HepG2 (cell line): ENCODE results near the gene CHST10. TPM values are rescaled to one million over a fixed set of nuclear protein-coding genes. Genes with fewer than 3 reads are reported as not detected.

Source experiments
- ATAC-seq: fragments of 200-7000 bp; cut with Tn5 transposase; 3 replicates; pipeline ENCODE4 v1.9.1; 2020; ENCODE audit warnings: mild to moderate bottlenecking, moderate library complexity
- BruUV-seq: library from RNA; stranded (reverse); fragments of 400-500 nt; replicated peaks from 2 replicates; lab custom pipeline; 2021; lab: Mats Ljungman, UMichigan
- CTCF ChIA-PET: fragments of 300-600 bp; formaldehyde crosslinking; extraction: SDS; loops from one replicate; lab custom pipeline; 2021; ENCODE audit warnings: low total read pairs, inconsistent platforms, low intra/inter-chr PET ratio; lab: Yijun Ruan, JAX
- POLR2A ChIA-PET: fragments of 350-600 bp; sonication (Branson Sonifier 250); formaldehyde crosslinking; loops from one replicate; lab custom pipeline; 2020; ENCODE audit warnings: antibody characterized with exemption, inconsistent platforms; lab: Yijun Ruan, JAX
- DNase-seq: peaks from one replicate; pipeline ENCODE4 v3.0.0-alpha.2; 2015; ENCODE audit warnings: low spot score
- FAIRE-seq: peaks from 3 replicates; lab custom pipeline; 2011; peaks lifted over from hg19 to GRCh38; lab: Jason Lieb, UNC
- H2AFZ ChIP-seq: one replicate; pipeline ENCODE4 v1.6.1; 2011; ENCODE audit warnings: low read length, inconsistent platforms
- H3K27ac ChIP-seq: fragments of 300-600 bp; 3 replicates; pipeline ENCODE4 v1.8.0; 2011; ENCODE audit warnings: mixed run types, mild to moderate bottlenecking, mixed read lengths, low read length, inconsistent platforms; ENCODE audit not compliant: insufficient read depth; ENCODE audit errors: extremely low read length
- H3K27me3 ChIP-seq, 2 experiments: fragments of 200-600 bp in 1 of 2; 2 replicates in 1 of 2; 3 replicates in 1 of 2; pipeline versions ENCODE4 v1.6.0 to v1.8.0; 2011; ENCODE audit warnings: low read length in 2 of 2, mild to moderate bottlenecking in 2 of 2, moderate library complexity in 2 of 2, inconsistent platforms in 1 of 2; ENCODE audit not compliant: insufficient read depth in 2 of 2, control insufficient read depth in 1 of 2
- H3K36me3 ChIP-seq, 2 experiments: fragments of 200-600 bp in 1 of 2; replicated peaks in 1 of 2; 2 replicates in 1 of 2; 3 replicates in 1 of 2; pipeline versions ENCODE4 v1.5.1 to v1.8.0; 2011; ENCODE audit warnings: low read length in 2 of 2, inconsistent platforms in 1 of 2; ENCODE audit not compliant: insufficient read depth in 2 of 2, control insufficient read depth in 1 of 2
- H3K4me1 ChIP-seq: 2 replicates; pipeline ENCODE4 v1.5.1; 2012; ENCODE audit warnings: low read length, inconsistent platforms; ENCODE audit not compliant: insufficient read depth
- H3K4me2 ChIP-seq: 2 replicates; pipeline ENCODE4 v1.6.0; 2011; ENCODE audit warnings: low read depth, low read length, inconsistent platforms
- H3K4me3 ChIP-seq, 3 experiments: fragments of 200-600 bp in 1 of 3; sonication (generic), shearing (Covaris generic) in 1 of 3; replicated peaks in 1 of 3; 2 replicates each; pipeline ENCODE4 v1.5.1; 2011 to 2016; ENCODE audit warnings: low read length in 3 of 3, inconsistent platforms in 2 of 3, low read depth in 2 of 3, mild to moderate bottlenecking in 2 of 3, control low read depth in 1 of 3, mixed read lengths in 1 of 3; ENCODE audit not compliant: insufficient read depth in 1 of 3
- H3K79me2 ChIP-seq: one replicate; pipeline ENCODE4 v1.6.1; 2011; ENCODE audit warnings: low read length, inconsistent platforms; ENCODE audit not compliant: insufficient read depth
- H3K9ac ChIP-seq: 2 replicates; pipeline ENCODE4 v1.6.0; 2011; ENCODE audit warnings: mild to moderate bottlenecking, low read depth, low read length, inconsistent platforms; ENCODE audit not compliant: insufficient read depth
- H3K9me3 ChIP-seq: 2 replicates; pipeline ENCODE4 v1.5.1; 2012; ENCODE audit warnings: mild to moderate bottlenecking, low read length
- H4K20me1 ChIP-seq: 2 replicates; pipeline ENCODE4 v1.6.0; 2011; ENCODE audit warnings: inconsistent platforms, mild to moderate bottlenecking, low read length, moderate library complexity; ENCODE audit not compliant: insufficient read depth
- CBFB ChIP-seq: sonication (generic); formaldehyde crosslinking; IDR thresholded peaks from 2 replicates; pipeline ENCODE4 v1.4.0; 2020; ENCODE audit warnings: missing genetic modification reagents
- HCFC1 ChIP-seq: fragments of 150-350 bp; IDR thresholded peaks from 2 replicates; pipeline ENCODE4 v1.6.1; 2014; ENCODE audit warnings: low read depth, low read length
- HNF4A ChIP-seq: sonication (generic); formaldehyde crosslinking; IDR thresholded peaks from 2 replicates; pipeline ENCODE4 v1.4.0; 2020; ENCODE audit warnings: missing genetic modification reagents
- HNF4G ChIP-seq, 2 experiments: sonication (generic) in 1 of 2; formaldehyde crosslinking in 1 of 2; IDR thresholded peaks; 2 replicates each; pipeline versions ENCODE4 v1.4.0 to v1.6.1; 2011 to 2020; ENCODE audit warnings: borderline replicate concordance in 2 of 2, low read depth in 2 of 2, mild to moderate bottlenecking in 2 of 2, low read length in 1 of 2, missing genetic modification reagents in 1 of 2, moderate library complexity in 1 of 2
- MZF1 ChIP-seq: sonication (generic); formaldehyde crosslinking; IDR thresholded peaks from 2 replicates; pipeline ENCODE4 v1.8.1; 2023; ENCODE audit warnings: mild to moderate bottlenecking, missing genetic modification reagents, borderline replicate concordance
- PRPF4 ChIP-seq: fragments of 200-400 bp; formaldehyde crosslinking; IDR thresholded peaks from 2 replicates; pipeline ENCODE4 v1.6.1; 2016; ENCODE audit warnings: low read length, low read depth; ENCODE audit not compliant: poor library complexity, severe bottlenecking
- STAT6 ChIP-seq: sonication (generic); formaldehyde crosslinking; IDR thresholded peaks from 2 replicates; pipeline ENCODE4 v1.4.0; 2020; ENCODE audit warnings: missing genetic modification reagents, mild to moderate bottlenecking, borderline replicate concordance
- ZNF264 ChIP-seq: sonication (generic); formaldehyde crosslinking; IDR thresholded peaks from 2 replicates; pipeline ENCODE4 v1.4.0; 2020; ENCODE audit warnings: missing genetic modification reagents
- WGBS: methylation state at CpG from one replicate; pipeline ENCODE4 v1.1.6; 2017; ENCODE audit warnings: low lambda C conversion rate; 5-methylcytosine and 5-hydroxymethylcytosine counted together
- in situ Hi-C: cut with HindIII; loops from 2 replicates; pipeline ENCODE4 v1.10.0; 2017; ENCODE audit warnings: low pct_unique_long_range_greater_than_20kb; ENCODE audit not compliant: extremely low pct_ligation_motif_present
- intact Hi-C: fragments of 100-400 bp; cut with micrococcal nuclease; formaldehyde crosslinking; loops from one replicate; pipeline ENCODE4 v1.10.0; 2022; ENCODE audit not compliant: unreplicated experiment
- polyA plus RNA-seq, 8 experiments: library from polyadenylated mRNA; depleted of rRNA in 3 of 8; stranded (reverse) in 7 of 8; unstranded in 1 of 8; fragments of >200 nt; fragmentation: Illumina TruSeq in 4 of 8; extraction: Trizol in 4 of 8; gene quantifications; 2 replicates each; pipeline versions ENCODE4 v1.2.1 to v1.2.3, GENCODE V29; 2011 to 2016; ENCODE audit warnings: low read depth in 4 of 8, missing spikeins in 1 of 8, mixed read lengths in 1 of 8; ENCODE audit not compliant: insufficient read depth in 1 of 8
- total RNA-seq, 5 experiments: library from RNA; depleted of rRNA; stranded (reverse); fragments of >200 nt; fragmentation: Illumina TruSeq; extraction: Trizol; gene quantifications; 2 replicates each; pipeline ENCODE4 v1.2.3, GENCODE V29; 2016; ENCODE audit warnings: low read depth in 1 of 5

The CHST10 gene
- total and polyA plus RNA-seq, 2 of the 13 experiments (the other 11 are each of a cell fraction or from before 2014, with no cell fraction given) = 10.5 to 14.2 TPM

GRCh38 chr2:100383306-100383705 is 34.2 kb downstream of the CHST10 start:
- H3K36me3 ChIP-seq = no peaks in the 10 kb centered on the region
- no peaks in the 10 kb centered on the region for H3K79me2 ChIP-seq
- POLR2A ChIA-PET = no interaction called here
- no peak overlapping the region for H2AFZ ChIP-seq
- peak; percentile 76 for ATAC-seq
- TF ChIP-seq CBFB (CRISPR knock-in tag) (no peak), HNF4A (CRISPR knock-in tag) (0 out of 2 replicates have a peak, but pooled peaks have one; percentile 19), HNF4G (IDR thresholded peaks at IDR 0.05; ENCODE audit: borderline replicate concordance, low read depth, low read length) (peak; percentile 13; the same call in 1 of the 2 replicates), HNF4G (CRISPR knock-in tag; IDR thresholded peaks at IDR 0.05; ENCODE audit: borderline replicate concordance, low read depth) (no peak), MZF1 (no peak), ZNF264 (CRISPR knock-in tag) (no peak), PRPF4 (no peak), HCFC1 (no peak), STAT6 (no peak)
- no peak overlapping the region for H3K4me2 ChIP-seq
- H3K4me1 ChIP-seq = no peaks in the 10 kb centered on the region
- DNase-seq = no peak
- CTCF ChIA-PET = interaction anchor here (4.5 kb wide), 1 partner anchor 121 kb away, joined by 68 read pairs; no protein-coding TSS in a partner anchor
- BruUV-seq = no TSS peak
- in situ Hi-C loops (loop anchor here (5.0 to 25.0 kb wide), 2 partner anchors 121 to 821 kb away; no protein-coding TSS in a partner anchor), intact Hi-C loops (no loop called here)
- H4K20me1 ChIP-seq = no peaks in the 10 kb centered on the region
- 18% methylated on average over 3 of the region's 3 CpGs for WGBS
- H3K4me3 ChIP-seq = no peak overlapping the region
- H3K9ac ChIP-seq = no peak overlapping the region
- FAIRE-seq = no peak
- peaks cover 0 to 4% of the 10 kb centered on the region in 2 experiments; a peak in 1 of 5 replicates for H3K27me3 ChIP-seq
- H3K27ac ChIP-seq = no peak overlapping the region
- H3K9me3 ChIP-seq = no peaks in the 10 kb centered on the region
